Hepatocyte (in vitro differentiated cells): ENCODE measurements around the gene ACBD3. TPM values are rescaled to one million over a fixed set of nuclear protein-coding genes. Genes with fewer than 3 reads are reported as not detected.

ENCODE experiments used
- DNase-seq: peaks from one replicate; pipeline ENCODE4 v3.0.0-alpha.2; 2016; ENCODE audit warnings: low spot score
- H2AFZ ChIP-seq: fragments of 200-600 bp; sonication (generic); 2 replicates; pipeline ENCODE4 v1.6.0; 2016; ENCODE audit warnings: antibody characterized with exemption, mild to moderate bottlenecking
- H3K27ac ChIP-seq: fragments of 200-600 bp; sonication (generic); 2 replicates; pipeline ENCODE4 v1.5.1; 2016; ENCODE audit warnings: mild to moderate bottlenecking
- H3K27me3 ChIP-seq: fragments of 200-600 bp; sonication (generic); 2 replicates; pipeline ENCODE4 v1.6.1; 2016
- H3K36me3 ChIP-seq: fragments of 200-600 bp; sonication (generic); replicated peaks from 2 replicates; pipeline ENCODE4 v1.5.1; 2016; ENCODE audit warnings: low read depth; ENCODE audit not compliant: insufficient read depth
- H3K4me1 ChIP-seq: fragments of 200-600 bp; sonication (generic); 2 replicates; pipeline ENCODE4 v1.5.1; 2016; ENCODE audit warnings: mild to moderate bottlenecking, moderate library complexity; ENCODE audit not compliant: insufficient read depth
- H3K4me2 ChIP-seq: fragments of 200-600 bp; sonication (generic); 2 replicates; pipeline ENCODE4 v1.6.0; 2016
- H3K4me3 ChIP-seq: fragments of 200-600 bp; sonication (generic); 2 replicates; pipeline ENCODE4 v1.5.1; 2016; ENCODE audit warnings: mild to moderate bottlenecking
- H3K79me2 ChIP-seq: fragments of 200-600 bp; sonication (generic); 2 replicates; pipeline ENCODE4 v1.6.0; 2017; ENCODE audit warnings: mild to moderate bottlenecking
- H3K9me2 ChIP-seq: fragments of 200-600 bp; sonication (generic); replicated peaks from 2 replicates; pipeline ENCODE4 v1.6.0; 2017; ENCODE audit warnings: mild to moderate bottlenecking; ENCODE audit not compliant: insufficient read depth
- H3K9me3 ChIP-seq: fragments of 200-600 bp; sonication (generic); 2 replicates; pipeline ENCODE4 v1.5.1; 2016; ENCODE audit warnings: low read depth, mild to moderate bottlenecking
- H4K20me1 ChIP-seq: fragments of 200-600 bp; sonication (generic); 2 replicates; pipeline ENCODE4 v1.6.0; 2016; ENCODE audit warnings: mild to moderate bottlenecking; ENCODE audit not compliant: insufficient read depth, poor library complexity, severe bottlenecking
- EZH2 ChIP-seq: fragments of 200-600 bp; sonication (generic); IDR thresholded peaks from 2 replicates; pipeline ENCODE4 v1.6.1; 2016; ENCODE audit warnings: antibody characterized with exemption, mild to moderate bottlenecking, borderline replicate concordance
- EZH2phosphoT487 ChIP-seq: fragments of 200-600 bp; sonication (generic); IDR thresholded peaks from one replicate; pipeline ENCODE4 v1.6.1; 2018; ENCODE audit warnings: antibody characterized with exemption, mild to moderate bottlenecking, low read depth, moderate library complexity; ENCODE audit not compliant: unreplicated experiment, severe bottlenecking
- WGBS: methylation state at CpG from one replicate; pipeline ENCODE4 v1.1.6; 2016; ENCODE audit warnings: low lambda C conversion rate; ENCODE audit errors: missing lambda C conversion rate; 5-methylcytosine and 5-hydroxymethylcytosine counted together
- polyA plus RNA-seq: library from polyadenylated mRNA; unstranded; fragments of >200 nt; fragmentation: Nextera tagmentation; extraction: Ambion mirVana; gene quantifications from 2 replicates; pipeline ENCODE4 v1.2.1, GENCODE V29; 2016
- total RNA-seq: library from RNA; depleted of rRNA; stranded (reverse); fragments of >200 nt; gene quantifications from 2 replicates; pipeline ENCODE4 v1.2.3, GENCODE V29; 2014
- TF ChIP-seq, protein P1 (sequence below): fragments of 200-600 bp; sonication (generic); IDR thresholded peaks from 2 replicates; pipeline ENCODE4 v1.5.1; 2016; ENCODE audit warnings: antibody characterized with exemption, mild to moderate bottlenecking; ENCODE audit not compliant: poor library complexity

The ACBD3 gene
- total and polyA plus RNA-seq, 2 experiments from 2014 or later: 50.8 to 60.3 TPM

DNA sequence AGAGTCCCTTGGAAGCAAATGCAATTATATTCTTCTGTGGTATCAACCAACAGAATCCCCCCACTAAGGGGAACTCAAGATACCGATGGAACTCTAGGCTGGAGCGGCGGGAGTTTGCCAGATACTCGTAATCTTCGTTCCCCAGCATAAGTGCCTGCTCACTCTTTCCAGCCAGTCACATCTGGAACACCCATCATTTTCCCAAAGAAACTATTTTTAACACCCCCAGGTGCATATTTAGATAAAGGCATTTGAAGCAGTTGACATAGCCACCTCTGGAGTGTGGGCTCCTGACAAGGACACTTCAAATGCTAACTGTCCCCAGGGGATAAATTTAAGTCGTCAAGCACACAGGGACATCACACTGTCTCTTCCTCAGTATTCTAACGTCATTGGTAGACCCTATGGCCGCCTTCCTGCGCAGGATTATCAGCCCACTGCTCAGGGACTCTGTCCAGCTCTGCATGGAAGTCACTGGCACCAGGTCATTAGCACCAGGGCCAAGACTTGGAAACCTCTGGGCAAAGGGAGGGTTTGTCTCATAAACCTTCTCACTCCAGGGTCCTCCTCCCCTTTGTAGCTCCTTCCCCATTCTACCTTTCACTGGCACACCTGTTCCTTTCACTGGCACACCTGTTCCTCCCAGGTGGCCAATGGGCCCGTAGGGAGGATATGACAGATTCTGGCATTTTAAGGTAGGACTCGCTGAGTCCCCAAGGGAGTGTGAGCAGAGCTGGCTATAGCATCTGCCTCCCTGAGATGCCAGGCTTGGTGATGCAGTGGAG lies 75.3 kb downstream of the ACBD3 start:
- Histone ChIP-seq H3K36me3 (no peaks in the 10 kb centered on the region), H3K27me3 (no peaks in the 10 kb centered on the region), H3K4me3 (peak overlapping the region; percentile 65), H3K9me3 (no peaks in the 10 kb centered on the region), H3K27ac (peak overlapping the region; percentile 97), H2AFZ (peak overlapping the region; percentile 77), H4K20me1 (no peaks in the 10 kb centered on the region), H3K79me2 (no peaks in the 10 kb centered on the region), H3K9me2 (no peaks in the 10 kb centered on the region), H3K4me2 (peak overlapping the region; percentile 93), H3K4me1 (peaks cover 12% of the 10 kb centered on the region)
- WGBS: 50% methylated on average over 11 of the region's 11 CpGs
- DNase-seq: no peak
- no peak for TF ChIP-seq EZH2phosphoT487
- no peak for TF ChIP-seq EZH2
- TF ChIP-seq, protein P1, sequence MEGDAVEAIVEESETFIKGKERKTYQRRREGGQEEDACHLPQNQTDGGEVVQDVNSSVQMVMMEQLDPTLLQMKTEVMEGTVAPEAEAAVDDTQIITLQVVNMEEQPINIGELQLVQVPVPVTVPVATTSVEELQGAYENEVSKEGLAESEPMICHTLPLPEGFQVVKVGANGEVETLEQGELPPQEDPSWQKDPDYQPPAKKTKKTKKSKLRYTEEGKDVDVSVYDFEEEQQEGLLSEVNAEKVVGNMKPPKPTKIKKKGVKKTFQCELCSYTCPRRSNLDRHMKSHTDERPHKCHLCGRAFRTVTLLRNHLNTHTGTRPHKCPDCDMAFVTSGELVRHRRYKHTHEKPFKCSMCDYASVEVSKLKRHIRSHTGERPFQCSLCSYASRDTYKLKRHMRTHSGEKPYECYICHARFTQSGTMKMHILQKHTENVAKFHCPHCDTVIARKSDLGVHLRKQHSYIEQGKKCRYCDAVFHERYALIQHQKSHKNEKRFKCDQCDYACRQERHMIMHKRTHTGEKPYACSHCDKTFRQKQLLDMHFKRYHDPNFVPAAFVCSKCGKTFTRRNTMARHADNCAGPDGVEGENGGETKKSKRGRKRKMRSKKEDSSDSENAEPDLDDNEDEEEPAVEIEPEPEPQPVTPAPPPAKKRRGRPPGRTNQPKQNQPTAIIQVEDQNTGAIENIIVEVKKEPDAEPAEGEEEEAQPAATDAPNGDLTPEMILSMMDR: no peak

DNA sequence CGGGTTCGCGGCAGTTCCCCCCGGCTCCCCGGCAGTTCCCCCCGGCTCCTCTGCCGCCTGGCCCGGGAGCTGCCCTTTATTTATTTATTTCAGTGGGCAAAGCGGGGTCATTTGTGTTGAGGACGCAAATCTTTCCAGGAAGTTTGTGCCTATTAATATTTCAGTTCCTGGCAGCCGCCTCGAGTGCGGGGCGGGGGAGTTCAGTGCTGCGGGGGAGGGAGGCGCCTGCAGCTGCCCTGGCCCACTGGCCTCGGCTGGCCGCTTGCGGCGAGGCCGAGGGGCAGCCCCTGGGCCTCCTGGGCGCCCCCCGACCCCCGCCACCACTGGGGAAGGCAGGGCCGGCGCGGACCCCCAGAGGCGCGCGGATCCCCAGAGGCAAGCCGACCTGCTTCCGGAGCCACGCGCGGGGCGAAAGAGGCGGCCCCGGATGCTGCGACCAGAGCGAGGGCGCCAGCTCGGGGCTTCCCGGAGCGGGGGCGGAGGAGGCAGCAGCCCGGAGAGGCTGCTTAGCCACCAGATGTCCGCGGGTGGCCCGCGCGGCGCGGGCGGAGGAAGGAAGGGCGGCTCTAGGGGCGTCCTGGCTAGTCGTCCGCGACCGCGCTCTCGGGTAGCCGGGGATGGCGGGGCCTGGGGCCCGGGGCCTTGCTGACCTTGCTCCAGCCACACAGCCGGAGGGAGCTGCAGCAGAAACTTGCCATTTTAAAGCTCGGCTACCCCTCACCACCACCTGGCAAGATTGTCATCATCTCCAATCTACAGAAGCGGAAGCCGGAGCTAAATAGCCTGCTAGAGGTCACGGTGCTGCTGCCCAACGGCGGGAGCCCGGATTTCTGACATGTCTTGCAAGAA lies 76.1 kb downstream of the ACBD3 start:
- Histone ChIP-seq H3K27ac (peak overlapping the region; percentile 97), H3K27me3 (no peaks in the 10 kb centered on the region), H2AFZ (peak overlapping the region; percentile 77), H3K36me3 (no peaks in the 10 kb centered on the region), H3K9me3 (no peaks in the 10 kb centered on the region), H4K20me1 (no peaks in the 10 kb centered on the region), H3K79me2 (no peaks in the 10 kb centered on the region), H3K4me3 (peak overlapping the region; percentile 65), H3K9me2 (no peaks in the 10 kb centered on the region), H3K4me2 (peak overlapping the region; percentile 93), H3K4me1 (peaks cover 12% of the 10 kb centered on the region)
- DNase-seq: peak; percentile 79
- 1% methylated on average over 39 of the region's 73 CpGs for WGBS
- TF ChIP-seq EZH2phosphoT487: no peak
- TF ChIP-seq, protein P1: no peak
- no peak for TF ChIP-seq EZH2

DNA sequence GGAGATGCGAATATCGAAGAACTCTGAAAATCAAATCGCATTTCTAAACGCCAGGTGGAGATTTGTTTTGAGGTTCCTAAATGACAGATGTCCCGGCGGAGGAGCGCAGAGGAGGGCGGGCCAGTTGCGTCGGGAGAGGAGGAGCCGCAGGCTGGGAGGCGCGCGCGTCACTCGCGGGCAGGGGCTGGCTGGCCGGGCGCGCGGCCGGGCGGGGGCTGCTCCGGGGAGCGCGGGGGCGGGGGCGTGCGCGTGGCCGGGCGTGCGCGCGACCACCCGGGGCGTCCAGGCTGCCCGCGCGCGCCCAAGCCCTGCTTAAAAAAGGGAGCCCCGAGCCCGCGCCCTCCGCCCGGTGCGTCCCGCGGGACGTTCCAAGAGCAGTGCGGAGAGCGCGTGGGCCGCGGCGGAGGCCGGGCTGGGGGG lies 76.7 kb downstream of the ACBD3 start:
- peak; percentile 94 for DNase-seq
- Histone ChIP-seq H3K4me1 (peaks cover 12% of the 10 kb centered on the region), H3K9me3 (no peaks in the 10 kb centered on the region), H3K4me3 (peak overlapping the region; percentile 65), H3K9me2 (no peaks in the 10 kb centered on the region), H3K27ac (peak overlapping the region; percentile 97), H3K4me2 (peak overlapping the region; percentile 93), H4K20me1 (no peaks in the 10 kb centered on the region), H3K79me2 (no peaks in the 10 kb centered on the region), H2AFZ (peak overlapping the region; percentile 95), H3K27me3 (no peaks in the 10 kb centered on the region), H3K36me3 (no peaks in the 10 kb centered on the region)
- TF ChIP-seq EZH2: no peak
- no peak for TF ChIP-seq EZH2phosphoT487
- TF ChIP-seq, protein P1: no peak
- under 1% methylated on average over 13 of the region's 57 CpGs for WGBS
